Measurements from ENCODE around the gene IGF2BP3. TPM values are rescaled to one million over a fixed set of nuclear protein-coding genes. Genes with fewer than 3 reads are reported as not detected.

The IGF2BP3 gene
- total RNA-seq, 1 experiment from 2014 or later, result 80.2 TPM

DNA sequence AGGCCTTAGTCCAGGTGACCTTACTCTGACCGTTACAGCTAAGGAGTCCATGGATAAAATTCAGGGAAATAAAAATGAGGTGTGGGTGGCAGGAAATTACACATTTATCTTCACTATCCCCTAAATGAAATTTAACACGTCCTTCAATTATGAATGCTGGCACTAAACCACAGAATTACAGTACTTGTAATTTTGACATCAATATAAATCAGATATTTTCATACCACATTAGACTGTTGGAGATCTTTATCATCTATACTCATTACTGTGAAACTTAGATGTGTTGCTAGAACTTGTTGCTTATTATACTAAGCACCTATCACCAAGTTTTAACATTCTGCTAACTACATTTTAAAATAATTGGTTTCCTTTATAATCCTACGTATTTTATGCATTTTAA, 51.1 kb downstream of the IGF2BP3 start:
- BruUV-seq (replicated peaks), result no TSS peak
- no peak overlapping the region for H3K27ac ChIP-seq (ENCODE audit: low read length)
- CTCF ChIA-PET, result interaction anchor here (0.6 kb wide), 1 partner anchor 44 kb away, joined by 4 read pairs; no protein-coding TSS in a partner anchor

DNA sequence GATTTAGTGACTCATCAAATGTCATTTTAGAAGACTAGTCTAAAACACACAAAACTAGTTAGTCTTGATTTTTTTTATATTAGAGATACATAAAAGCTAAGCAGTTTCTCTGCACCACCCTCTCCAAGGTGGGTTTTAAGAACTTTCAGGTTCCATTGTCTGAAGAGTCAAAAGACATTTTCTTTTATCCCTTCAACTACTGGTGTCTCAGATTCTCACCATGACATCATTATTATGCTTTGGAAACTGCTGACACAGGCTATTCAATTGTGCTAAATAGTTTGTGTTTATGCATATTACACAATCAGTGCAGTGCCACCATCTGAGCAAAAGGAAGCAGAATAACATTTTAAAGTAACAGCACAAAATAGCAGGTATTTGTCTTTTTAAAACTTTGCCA, 52.2 kb downstream of the IGF2BP3 start:
- no peak for DNase-seq (ENCODE audit: low read depth, low spot score)
- Histone ChIP-seq H3K27ac (ENCODE audit: low read length) (no peak overlapping the region), H3K36me3 (ENCODE audit: control insufficient read depth, insufficient read depth, low read length) (peaks cover 12% of the 10 kb centered on the region), H3K27me3 (ENCODE audit: control insufficient read depth, insufficient read depth, low read length) (no peaks in the 10 kb centered on the region), H3K4me1 (ENCODE audit: control insufficient read depth, insufficient read depth, low read length) (no peaks in the 10 kb centered on the region; the same call in 1 of the 2 replicates), H3K4me3 (ENCODE audit: low read depth in 2 of 2, low read length in 2 of 2) (no peak overlapping the region), H3K9me3 (ENCODE audit: control insufficient read depth, insufficient read depth, low read depth, low read length) (no peaks in the 10 kb centered on the region)
- intact Hi-C loops (cut with micrococcal nuclease; ENCODE audit: unreplicated experiment), result no loop called here
- BruUV-seq (replicated peaks), result TSS peak; percentile 11
- in situ Hi-C loops (cut with HindIII; ENCODE audit: low pct_unique_long_range_greater_than_20kb, low sequenced_read_pairs), result no loop called here
- CTCF ChIA-PET, result no interaction called here
- ATAC-seq, result no peak
- TF ChIP-seq, protein P1, sequence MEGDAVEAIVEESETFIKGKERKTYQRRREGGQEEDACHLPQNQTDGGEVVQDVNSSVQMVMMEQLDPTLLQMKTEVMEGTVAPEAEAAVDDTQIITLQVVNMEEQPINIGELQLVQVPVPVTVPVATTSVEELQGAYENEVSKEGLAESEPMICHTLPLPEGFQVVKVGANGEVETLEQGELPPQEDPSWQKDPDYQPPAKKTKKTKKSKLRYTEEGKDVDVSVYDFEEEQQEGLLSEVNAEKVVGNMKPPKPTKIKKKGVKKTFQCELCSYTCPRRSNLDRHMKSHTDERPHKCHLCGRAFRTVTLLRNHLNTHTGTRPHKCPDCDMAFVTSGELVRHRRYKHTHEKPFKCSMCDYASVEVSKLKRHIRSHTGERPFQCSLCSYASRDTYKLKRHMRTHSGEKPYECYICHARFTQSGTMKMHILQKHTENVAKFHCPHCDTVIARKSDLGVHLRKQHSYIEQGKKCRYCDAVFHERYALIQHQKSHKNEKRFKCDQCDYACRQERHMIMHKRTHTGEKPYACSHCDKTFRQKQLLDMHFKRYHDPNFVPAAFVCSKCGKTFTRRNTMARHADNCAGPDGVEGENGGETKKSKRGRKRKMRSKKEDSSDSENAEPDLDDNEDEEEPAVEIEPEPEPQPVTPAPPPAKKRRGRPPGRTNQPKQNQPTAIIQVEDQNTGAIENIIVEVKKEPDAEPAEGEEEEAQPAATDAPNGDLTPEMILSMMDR (IDR thresholded peaks at IDR 0.05), result no peak
- TF ChIP-seq SIN3A (IDR thresholded peaks at IDR 0.05; ENCODE audit: borderline replicate concordance, insufficient read depth, low read depth, low read length) (no peak), TCF7L2 (IDR thresholded peaks at IDR 0.05; ENCODE audit: low read depth, low read length) (no peak), POLR2AphosphoS5 (IDR thresholded peaks at IDR 0.05; ENCODE audit: low read depth, low read length) (no peak)
- TF ChIP-seq, protein P2, sequence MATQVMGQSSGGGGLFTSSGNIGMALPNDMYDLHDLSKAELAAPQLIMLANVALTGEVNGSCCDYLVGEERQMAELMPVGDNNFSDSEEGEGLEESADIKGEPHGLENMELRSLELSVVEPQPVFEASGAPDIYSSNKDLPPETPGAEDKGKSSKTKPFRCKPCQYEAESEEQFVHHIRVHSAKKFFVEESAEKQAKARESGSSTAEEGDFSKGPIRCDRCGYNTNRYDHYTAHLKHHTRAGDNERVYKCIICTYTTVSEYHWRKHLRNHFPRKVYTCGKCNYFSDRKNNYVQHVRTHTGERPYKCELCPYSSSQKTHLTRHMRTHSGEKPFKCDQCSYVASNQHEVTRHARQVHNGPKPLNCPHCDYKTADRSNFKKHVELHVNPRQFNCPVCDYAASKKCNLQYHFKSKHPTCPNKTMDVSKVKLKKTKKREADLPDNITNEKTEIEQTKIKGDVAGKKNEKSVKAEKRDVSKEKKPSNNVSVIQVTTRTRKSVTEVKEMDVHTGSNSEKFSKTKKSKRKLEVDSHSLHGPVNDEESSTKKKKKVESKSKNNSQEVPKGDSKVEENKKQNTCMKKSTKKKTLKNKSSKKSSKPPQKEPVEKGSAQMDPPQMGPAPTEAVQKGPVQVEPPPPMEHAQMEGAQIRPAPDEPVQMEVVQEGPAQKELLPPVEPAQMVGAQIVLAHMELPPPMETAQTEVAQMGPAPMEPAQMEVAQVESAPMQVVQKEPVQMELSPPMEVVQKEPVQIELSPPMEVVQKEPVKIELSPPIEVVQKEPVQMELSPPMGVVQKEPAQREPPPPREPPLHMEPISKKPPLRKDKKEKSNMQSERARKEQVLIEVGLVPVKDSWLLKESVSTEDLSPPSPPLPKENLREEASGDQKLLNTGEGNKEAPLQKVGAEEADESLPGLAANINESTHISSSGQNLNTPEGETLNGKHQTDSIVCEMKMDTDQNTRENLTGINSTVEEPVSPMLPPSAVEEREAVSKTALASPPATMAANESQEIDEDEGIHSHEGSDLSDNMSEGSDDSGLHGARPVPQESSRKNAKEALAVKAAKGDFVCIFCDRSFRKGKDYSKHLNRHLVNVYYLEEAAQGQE (IDR thresholded peaks at IDR 0.05; ENCODE audit: insufficient read depth in 1 of 2, low read depth in 2 of 2, low read length in 1 of 2), result no peak
- POLR2A ChIA-PET, result no interaction called here

More for the DNA sequence above, 51.1 kb downstream of the IGF2BP3 start:
- POLR2A ChIA-PET, result no interaction called here
- Histone ChIP-seq H3K27me3 (ENCODE audit: control insufficient read depth, insufficient read depth, low read length) (no peaks in the 10 kb centered on the region), H3K36me3 (ENCODE audit: control insufficient read depth, insufficient read depth, low read length) (peaks cover 12% of the 10 kb centered on the region), H3K4me3 (ENCODE audit: low read depth in 2 of 2, low read length in 2 of 2) (no peak overlapping the region), H3K4me1 (ENCODE audit: control insufficient read depth, insufficient read depth, low read length) (no peaks in the 10 kb centered on the region; the same call in 1 of the 2 replicates), H3K9me3 (ENCODE audit: control insufficient read depth, insufficient read depth, low read depth, low read length) (no peaks in the 10 kb centered on the region)
- in situ Hi-C loops (cut with HindIII; ENCODE audit: low pct_unique_long_range_greater_than_20kb, low sequenced_read_pairs) (no loop called here), intact Hi-C loops (cut with micrococcal nuclease; ENCODE audit: unreplicated experiment) (no loop called here)
- TF ChIP-seq, protein P2 (IDR thresholded peaks at IDR 0.05; ENCODE audit: insufficient read depth in 1 of 2, low read depth in 2 of 2, low read length in 1 of 2), result no peak
- no peak for TF ChIP-seq SIN3A (IDR thresholded peaks at IDR 0.05; ENCODE audit: borderline replicate concordance, insufficient read depth, low read depth, low read length)
- TF ChIP-seq, protein P1 (IDR thresholded peaks at IDR 0.05), result no peak
- no peak for TF ChIP-seq TCF7L2 (IDR thresholded peaks at IDR 0.05; ENCODE audit: low read depth, low read length)
- no peak for TF ChIP-seq POLR2AphosphoS5 (IDR thresholded peaks at IDR 0.05; ENCODE audit: low read depth, low read length)
- no peak for ATAC-seq
- no peak for DNase-seq (ENCODE audit: low read depth, low spot score)

Measured in Panc1 (cell line).